Measurements from ENCODE around the gene IGF1R. TPM values are rescaled to one million over a fixed set of nuclear protein-coding genes. Genes with fewer than 3 reads are reported as not detected.

Gene IGF1R
- total RNA-seq, 3 donors from 2014 or later = 34.7 to 65.2 (median 47.7) TPM

GRCh38 chr15:98692213-98692612 is 43.9 kb downstream of the IGF1R start:
- intact Hi-C loops (cut with DNase I, micrococcal nuclease) = no loop called here

GRCh38 chr15:98694161-98694560 is 45.8 kb downstream of the IGF1R start:
- no peaks in the 10 kb centered on the region for H3K36me3 ChIP-seq (ENCODE audit: low read depth)
- TF ChIP-seq CTCF (IDR thresholded peaks at IDR 0.05) = no peak
- DNase-seq (no peak), ATAC-seq (no peak)
- intact Hi-C loops (cut with DNase I, micrococcal nuclease) = no loop called here
- H3K4me3 ChIP-seq = no peak overlapping the region
- no peaks in the 10 kb centered on the region for H3K4me1 ChIP-seq (ENCODE audit: low read depth)
- no peaks in the 10 kb centered on the region for H3K9me3 ChIP-seq

More at GRCh38 chr15:98692213-98692612, 43.9 kb downstream of the IGF1R start:
- no peaks in the 10 kb centered on the region for H3K4me1 ChIP-seq (ENCODE audit: low read depth)
- H3K36me3 ChIP-seq (ENCODE audit: low read depth) = no peaks in the 10 kb centered on the region
- no peak overlapping the region for H3K4me3 ChIP-seq
- ATAC-seq (no peak), DNase-seq (no peak)
- TF ChIP-seq CTCF (IDR thresholded peaks at IDR 0.05) = no peak
- H3K9me3 ChIP-seq = no peaks in the 10 kb centered on the region

- H3K4me1 ChIP-seq (ENCODE audit: low read depth) = peaks cover 10% of the 10 kb centered on the region
Observed at GRCh38 chr15:98698792-98699191, 50.5 kb downstream of the IGF1R start.

GRCh38 chr15:98699591-98700424 is 51.5 kb downstream of the IGF1R start:
- intact Hi-C loops (cut with DNase I, micrococcal nuclease) = no loop called here
- ATAC-seq (peak; percentile 65), DNase-seq (no peak)
- Histone ChIP-seq H3K36me3 (ENCODE audit: low read depth) (no peaks in the 10 kb centered on the region), H3K4me3 (no peak overlapping the region), H3K4me1 (ENCODE audit: low read depth) (peaks cover 10% of the 10 kb centered on the region), H3K9me3 (no peaks in the 10 kb centered on the region)
- TF ChIP-seq CTCF (IDR thresholded peaks at IDR 0.05) = no peak

More at GRCh38 chr15:98698792-98699191, 50.5 kb downstream of the IGF1R start:
- DNase-seq = no peak
- H3K9me3 ChIP-seq = no peaks in the 10 kb centered on the region
- no peak for TF ChIP-seq CTCF (IDR thresholded peaks at IDR 0.05)
- intact Hi-C loops (cut with DNase I, micrococcal nuclease) = no loop called here
- no peak for ATAC-seq
- no peak overlapping the region for H3K4me3 ChIP-seq
- H3K36me3 ChIP-seq (ENCODE audit: low read depth) = no peaks in the 10 kb centered on the region

GRCh38 chr15:98700519-98700918 is 52.2 kb downstream of the IGF1R start:
- no peak for TF ChIP-seq CTCF (IDR thresholded peaks at IDR 0.05)
- peak; percentile 17 for ATAC-seq
- intact Hi-C loops (cut with DNase I, micrococcal nuclease) = no loop called here

More at GRCh38 chr15:98700519-98700918, 52.2 kb downstream of the IGF1R start:
- Histone ChIP-seq H3K36me3 (ENCODE audit: low read depth) (no peaks in the 10 kb centered on the region), H3K4me3 (no peak overlapping the region), H3K4me1 (ENCODE audit: low read depth) (peaks cover 10% of the 10 kb centered on the region), H3K9me3 (no peaks in the 10 kb centered on the region)
- no peak for DNase-seq
